ENCODE measurements around the gene CEP126.

DNA sequence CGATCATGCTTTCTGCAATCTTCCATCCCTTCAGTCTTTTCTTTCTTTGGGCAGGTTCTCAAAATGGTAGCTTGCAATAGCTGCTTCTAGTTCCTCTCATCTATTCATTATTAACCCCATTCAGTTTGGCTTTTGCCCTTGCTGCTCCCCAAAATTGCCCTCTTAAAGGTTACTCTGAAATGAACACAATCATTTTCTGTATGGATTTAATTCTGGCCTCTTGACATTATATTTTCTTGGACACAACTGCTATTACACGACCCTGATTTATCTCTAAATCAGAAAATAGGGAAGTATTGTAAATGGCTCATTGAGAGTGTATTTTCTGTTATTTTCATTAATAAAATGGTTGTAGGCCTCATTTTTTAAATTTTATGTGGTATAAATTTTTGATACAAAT lies 1.6 kb downstream of the CEP126 start, which contains the start of gene ANGPTL5:
- TF ChIP-seq, protein P1, sequence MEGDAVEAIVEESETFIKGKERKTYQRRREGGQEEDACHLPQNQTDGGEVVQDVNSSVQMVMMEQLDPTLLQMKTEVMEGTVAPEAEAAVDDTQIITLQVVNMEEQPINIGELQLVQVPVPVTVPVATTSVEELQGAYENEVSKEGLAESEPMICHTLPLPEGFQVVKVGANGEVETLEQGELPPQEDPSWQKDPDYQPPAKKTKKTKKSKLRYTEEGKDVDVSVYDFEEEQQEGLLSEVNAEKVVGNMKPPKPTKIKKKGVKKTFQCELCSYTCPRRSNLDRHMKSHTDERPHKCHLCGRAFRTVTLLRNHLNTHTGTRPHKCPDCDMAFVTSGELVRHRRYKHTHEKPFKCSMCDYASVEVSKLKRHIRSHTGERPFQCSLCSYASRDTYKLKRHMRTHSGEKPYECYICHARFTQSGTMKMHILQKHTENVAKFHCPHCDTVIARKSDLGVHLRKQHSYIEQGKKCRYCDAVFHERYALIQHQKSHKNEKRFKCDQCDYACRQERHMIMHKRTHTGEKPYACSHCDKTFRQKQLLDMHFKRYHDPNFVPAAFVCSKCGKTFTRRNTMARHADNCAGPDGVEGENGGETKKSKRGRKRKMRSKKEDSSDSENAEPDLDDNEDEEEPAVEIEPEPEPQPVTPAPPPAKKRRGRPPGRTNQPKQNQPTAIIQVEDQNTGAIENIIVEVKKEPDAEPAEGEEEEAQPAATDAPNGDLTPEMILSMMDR (IDR thresholded peaks at IDR 0.05): no peak
- TF ChIP-seq POLR2AphosphoS5 (IDR thresholded peaks at IDR 0.05): no peak
